Measurements from ENCODE around the gene IDE. TPM values are rescaled to one million over a fixed set of nuclear protein-coding genes. Genes with fewer than 3 reads are reported as not detected.
A peak's percentile ranks its signal among the peaks of the same experiment; 100 is the strongest.

Gene IDE
- total RNA-seq (2021; ENCODE audit: unreplicated experiment) (55.8 TPM), Bru-seq, nascent RNA (percentile 79 among the genes with signal in this experiment), BruChase-seq, experiment 1, labeled RNA remaining after a 6-hour chase (percentile 88 among the genes with signal in this experiment), BruChase-seq, experiment 2, labeled RNA remaining after a 2-hour chase (percentile 78 among the genes with signal in this experiment)
- polyA plus RNA-seq (2012): 15.6 and 16.4 TPM in 2 replicates
- long read RNA-seq, full-length matches to known transcripts: 59 of 86 reads
- long read RNA-seq, partial matches to known transcripts: 7 of 86 reads
- long read RNA-seq, other reads (novel, unspliced or antisense): 20 of 86 reads

DNA sequence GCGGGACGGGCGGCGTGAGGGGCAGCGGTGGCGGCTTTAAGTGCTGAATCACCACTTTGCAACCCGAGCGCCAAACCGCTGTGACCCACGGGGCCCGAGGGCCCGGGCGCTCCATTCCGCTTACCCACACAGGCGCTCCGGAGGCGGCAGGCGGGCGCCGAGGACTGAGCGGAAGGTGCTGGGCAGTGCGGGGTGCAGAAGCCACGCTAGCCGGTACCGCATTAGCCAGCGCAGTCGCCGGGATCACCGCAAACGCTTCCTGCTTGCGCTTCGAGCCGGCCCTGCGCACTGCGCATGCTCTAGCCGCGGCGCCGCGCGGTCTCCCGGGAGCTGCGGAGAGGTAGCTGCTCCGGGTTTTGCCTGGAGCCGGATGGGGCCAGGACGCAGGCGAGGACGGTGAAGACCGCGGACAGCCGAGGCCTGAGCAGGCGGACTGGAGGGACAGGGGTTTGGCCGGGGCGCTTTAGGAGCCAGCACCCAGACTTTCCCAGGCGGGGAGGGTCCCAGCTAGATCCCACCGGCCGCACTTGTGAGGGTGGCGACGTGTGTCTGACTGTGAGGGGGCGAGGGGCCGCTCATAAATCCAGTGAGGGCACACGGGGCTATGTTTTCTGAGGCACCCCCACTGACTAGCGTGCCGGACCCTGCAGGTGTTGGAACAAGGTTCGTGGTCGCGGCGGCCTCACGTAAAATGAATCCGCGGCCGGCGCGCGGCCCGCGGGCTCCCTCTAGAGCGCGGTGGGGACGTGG lies at the start of gene IDE:
Gene IDE (minus strand): TSS at position 296 of the 750 bp plus-strand sequence. CDS start 74 bp downstream, at position 222.
- H3K9ac ChIP-seq (ENCODE audit: low read length): peak within 1 kb of the TSS; percentile 95
- H3K4me1 ChIP-seq (ENCODE audit: control insufficient read depth in 1 of 2, insufficient read depth in 2 of 2, low read length in 2 of 2): peaks cover 17 to 26% of the 10 kb centered on the region in 2 experiments
- RAD21 ChIA-PET (ENCODE audit: low non-redundant PET in 1 of 2, low total read pairs in 2 of 2, uncharacterized antibody in 2 of 2, unreplicated experiment in 2 of 2): interaction anchor here (1.0 kb wide), 2 partner anchors 17 to 57 kb away, joined by 3 to 4 read pairs; no protein-coding TSS in a partner anchor
- peak within 1 kb of the TSS; percentile 85 for H2AFZ ChIP-seq (ENCODE audit: low read depth, low read length, poor library complexity, severe bottlenecking)
- CTCF ChIA-PET: interaction anchor here (0.8 to 4.0 kb wide), 3 partner anchors 10 to 57 kb away, joined by 3 to 26 read pairs (median 20); no protein-coding TSS in a partner anchor
- no peaks in the 10 kb centered on the region for H3K27me3 ChIP-seq (ENCODE audit: insufficient read depth, low read length)
- POLR2A ChIA-PET: interaction anchor here (0.7 to 3.3 kb wide), 4 partner anchors 18 to 57 kb away, joined by 3 to 29 read pairs (median 4); partner anchors contain the start of gene KIF11
- BruUV-seq (replicated peaks): TSS peak; percentile 69
- H3K79me2 ChIP-seq (ENCODE audit: insufficient read depth, low read length): peaks cover 45% of the 10 kb centered on the region
- DNase-seq (ENCODE audit: low read depth, low spot score) (peak; percentile 77), ATAC-seq (peak; percentile 80)
- H4K20me1 ChIP-seq (ENCODE audit: insufficient read depth): no peaks in the 10 kb centered on the region; the same call in 1 of the 2 replicates
- peak within 1 kb of the TSS; percentile 74 for H3K4me2 ChIP-seq (ENCODE audit: low read length)
- H3K36me3 ChIP-seq (ENCODE audit: control insufficient read depth in 1 of 2, insufficient read depth in 2 of 2, low read length in 2 of 2): no peaks in the 10 kb centered on the region; a peak in 1 of 4 replicates
- peak within 1 kb of the TSS; percentile 74 to 88 for H3K4me3 ChIP-seq (replicated peaks in 1 of 2; ENCODE audit: low read depth in 1 of 2, low read length in 2 of 2)
- H3K9me2 ChIP-seq (ENCODE audit: insufficient read depth): no peaks in the 10 kb centered on the region
- H3K27ac ChIP-seq (ENCODE audit: low read depth, low read length): peak within 1 kb of the TSS; percentile 97
- no peaks in the 10 kb centered on the region for H3K9me3 ChIP-seq (ENCODE audit: control insufficient read depth in 1 of 2, insufficient read depth in 1 of 2, low read depth in 1 of 2, low read length in 2 of 2)
- intact Hi-C loops (cut with micrococcal nuclease): loop anchor here (1.0 to 2.0 kb wide), 2 partner anchors 17 to 57 kb away; no protein-coding TSS in a partner anchor
- TF ChIP-seq EZH2 (IDR thresholded peaks at IDR 0.05): no peak
- TF ChIP-seq, protein P1, sequence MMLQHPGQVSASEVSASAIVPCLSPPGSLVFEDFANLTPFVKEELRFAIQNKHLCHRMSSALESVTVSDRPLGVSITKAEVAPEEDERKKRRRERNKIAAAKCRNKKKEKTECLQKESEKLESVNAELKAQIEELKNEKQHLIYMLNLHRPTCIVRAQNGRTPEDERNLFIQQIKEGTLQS (IDR thresholded peaks at IDR 0.05): no peak
- peak; percentile 73 for TF ChIP-seq POLR2A (IDR thresholded peaks at IDR 0.05; ENCODE audit: borderline replicate concordance, extremely low read depth, insufficient read depth, insufficient read length)
- no peak for TF ChIP-seq ZNF274 (IDR thresholded peaks at IDR 0.05; ENCODE audit: low read depth, low read length)
- no peak for TF ChIP-seq ELF1 (IDR thresholded peaks at IDR 0.05; ENCODE audit: borderline replicate concordance, low read depth)
- peak; percentile 6 for TF ChIP-seq TCF7L2 (IDR thresholded peaks at IDR 0.05; ENCODE audit: borderline replicate concordance, extremely low read depth, insufficient read depth, insufficient read length)
- TF ChIP-seq CTCF (IDR thresholded peaks at IDR 0.05 in 2 of 3, conservative IDR thresholded peaks at IDR 0.05 in 1 of 3; ENCODE audit: borderline replicate concordance in 1 of 3, insufficient read depth in 1 of 3, low read depth in 2 of 3, low read length in 2 of 3): peak; percentile 68 to 82 (median 73); a peak in 5 of 6 replicates
- TF ChIP-seq SRF (IDR thresholded peaks at IDR 0.05; ENCODE audit: low read depth): no peak
- TF ChIP-seq SP1 (IDR thresholded peaks at IDR 0.05; ENCODE audit: low read depth): no peak; the same call in 1 of the 2 replicates
- peak; percentile 48; the same call in 1 of the 2 replicates for TF ChIP-seq MAX (IDR thresholded peaks at IDR 0.05)
- no peak for TF ChIP-seq CBX3 (IDR thresholded peaks at IDR 0.05; ENCODE audit: low read depth)
- no peak for TF ChIP-seq CEBPB (IDR thresholded peaks at IDR 0.05; ENCODE audit: low read depth)
- no peak for TF ChIP-seq EGR1 (IDR thresholded peaks at IDR 0.05; ENCODE audit: low read depth)
- TF ChIP-seq RAD21 (IDR thresholded peaks at IDR 0.05; ENCODE audit: low read depth): peak; percentile 83
- peak; percentile 71 for TF ChIP-seq SIN3A (IDR thresholded peaks at IDR 0.05; ENCODE audit: low read depth)
- no peak for TF ChIP-seq REST (IDR thresholded peaks at IDR 0.05; ENCODE audit: low read depth)
- no peak for TF ChIP-seq JUND (IDR thresholded peaks at IDR 0.05)
- TF ChIP-seq FOSL1 (IDR thresholded peaks at IDR 0.05; ENCODE audit: low read depth): peak; percentile 40
- peak; percentile 90 for TF ChIP-seq POLR2AphosphoS5 (IDR thresholded peaks at IDR 0.05; ENCODE audit: low read depth, low read length)
